Transverse colon (tissue), 4 donors: Measurements from ENCODE around the gene KLHL17.

ENCODE experiments used
- CTCF ChIP-seq, 5 experiments: fragments of 200-600 bp in 3 of 5; fragments of 450-650 bp in 2 of 5; sonication (generic) in 3 of 5; IDR thresholded peaks; 1 replicate in 2 of 5; 2 replicates in 3 of 5; pipeline ENCODE4 v1.5.1; 2016 to 2017; ENCODE audit warnings: antibody characterized with exemption in 5 of 5, inconsistent platforms in 3 of 5, mild to moderate bottlenecking in 2 of 5, moderate library complexity in 1 of 5
- POLR2AphosphoS5 ChIP-seq, 3 donors: sonication (generic); formaldehyde crosslinking; IDR thresholded peaks; one replicate each; pipeline ENCODE4 v1.6.1; 2016; ENCODE audit warnings: antibody characterized with exemption in 3 of 3

GRCh38 chr1:984476-984814, 24.1 kb downstream of the KLHL17 start:
- TF ChIP-seq CTCF (IDR thresholded peaks at IDR 0.05) = peak in 2 of 5 experiments; percentile 20 to 23
- TF ChIP-seq POLR2AphosphoS5 (IDR thresholded peaks at IDR 0.05) = no peak
